Measurements from ENCODE around the gene ARV1.

- TF ChIP-seq, protein P1, sequence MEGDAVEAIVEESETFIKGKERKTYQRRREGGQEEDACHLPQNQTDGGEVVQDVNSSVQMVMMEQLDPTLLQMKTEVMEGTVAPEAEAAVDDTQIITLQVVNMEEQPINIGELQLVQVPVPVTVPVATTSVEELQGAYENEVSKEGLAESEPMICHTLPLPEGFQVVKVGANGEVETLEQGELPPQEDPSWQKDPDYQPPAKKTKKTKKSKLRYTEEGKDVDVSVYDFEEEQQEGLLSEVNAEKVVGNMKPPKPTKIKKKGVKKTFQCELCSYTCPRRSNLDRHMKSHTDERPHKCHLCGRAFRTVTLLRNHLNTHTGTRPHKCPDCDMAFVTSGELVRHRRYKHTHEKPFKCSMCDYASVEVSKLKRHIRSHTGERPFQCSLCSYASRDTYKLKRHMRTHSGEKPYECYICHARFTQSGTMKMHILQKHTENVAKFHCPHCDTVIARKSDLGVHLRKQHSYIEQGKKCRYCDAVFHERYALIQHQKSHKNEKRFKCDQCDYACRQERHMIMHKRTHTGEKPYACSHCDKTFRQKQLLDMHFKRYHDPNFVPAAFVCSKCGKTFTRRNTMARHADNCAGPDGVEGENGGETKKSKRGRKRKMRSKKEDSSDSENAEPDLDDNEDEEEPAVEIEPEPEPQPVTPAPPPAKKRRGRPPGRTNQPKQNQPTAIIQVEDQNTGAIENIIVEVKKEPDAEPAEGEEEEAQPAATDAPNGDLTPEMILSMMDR (conservative IDR thresholded peaks at IDR 0.05; ENCODE audit: low read length): no peak
- no peak for TF ChIP-seq EZH2phosphoT487 (IDR thresholded peaks at IDR 0.05; ENCODE audit: borderline replicate concordance)
Observed at GRCh38 chr1:231029841-231030240, 50.9 kb downstream of the ARV1 start.

Measured in Loucy (cell line).